VCaP (cell line): ENCODE measurements around the gene ANTXR1.

Experiments
- H3K27ac ChIP-seq: fragments of 450-650 bp; 2 replicates; pipeline ENCODE4 v1.5.1; 2017
- TF ChIP-seq, protein P1 (sequence below): fragments of 450-650 bp; conservative IDR thresholded peaks from 2 replicates; pipeline ENCODE4 v1.5.1; 2017; ENCODE audit warnings: mild to moderate bottlenecking, moderate library complexity

The ANTXR1 gene

DNA sequence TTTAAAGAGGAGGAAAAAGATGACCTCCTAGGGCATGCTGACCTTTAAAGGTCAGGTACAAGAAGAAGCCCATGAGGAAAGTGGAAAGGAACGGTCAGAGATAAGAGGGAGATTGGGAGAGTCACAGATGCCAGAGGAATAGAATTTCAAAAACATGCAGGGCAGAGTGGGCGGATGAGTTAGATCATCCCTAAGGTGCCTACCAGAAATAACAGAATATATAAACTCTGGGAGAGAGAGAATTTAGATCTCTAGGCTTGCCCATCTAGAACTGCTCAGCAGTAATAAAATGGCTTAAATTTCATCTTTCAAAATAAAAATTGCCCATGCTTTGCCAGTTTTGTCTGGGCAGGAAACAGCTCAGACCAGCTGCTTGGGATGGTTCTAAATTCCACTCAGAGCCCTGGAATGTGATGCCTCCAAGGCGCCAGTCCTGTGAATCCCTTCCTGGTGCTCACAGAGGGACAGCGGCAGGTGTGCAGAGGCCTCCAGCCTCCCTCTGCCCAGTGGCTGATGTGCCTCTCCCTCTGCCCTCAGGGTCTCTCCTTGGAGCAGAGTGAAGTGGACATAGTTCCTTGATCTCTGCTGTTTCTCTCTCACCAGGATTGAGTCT is 130.9 kb downstream of the ANTXR1 start:
- TF ChIP-seq, protein P1, sequence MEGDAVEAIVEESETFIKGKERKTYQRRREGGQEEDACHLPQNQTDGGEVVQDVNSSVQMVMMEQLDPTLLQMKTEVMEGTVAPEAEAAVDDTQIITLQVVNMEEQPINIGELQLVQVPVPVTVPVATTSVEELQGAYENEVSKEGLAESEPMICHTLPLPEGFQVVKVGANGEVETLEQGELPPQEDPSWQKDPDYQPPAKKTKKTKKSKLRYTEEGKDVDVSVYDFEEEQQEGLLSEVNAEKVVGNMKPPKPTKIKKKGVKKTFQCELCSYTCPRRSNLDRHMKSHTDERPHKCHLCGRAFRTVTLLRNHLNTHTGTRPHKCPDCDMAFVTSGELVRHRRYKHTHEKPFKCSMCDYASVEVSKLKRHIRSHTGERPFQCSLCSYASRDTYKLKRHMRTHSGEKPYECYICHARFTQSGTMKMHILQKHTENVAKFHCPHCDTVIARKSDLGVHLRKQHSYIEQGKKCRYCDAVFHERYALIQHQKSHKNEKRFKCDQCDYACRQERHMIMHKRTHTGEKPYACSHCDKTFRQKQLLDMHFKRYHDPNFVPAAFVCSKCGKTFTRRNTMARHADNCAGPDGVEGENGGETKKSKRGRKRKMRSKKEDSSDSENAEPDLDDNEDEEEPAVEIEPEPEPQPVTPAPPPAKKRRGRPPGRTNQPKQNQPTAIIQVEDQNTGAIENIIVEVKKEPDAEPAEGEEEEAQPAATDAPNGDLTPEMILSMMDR, result no peak
- H3K27ac ChIP-seq, result no peak overlapping the region

DNA sequence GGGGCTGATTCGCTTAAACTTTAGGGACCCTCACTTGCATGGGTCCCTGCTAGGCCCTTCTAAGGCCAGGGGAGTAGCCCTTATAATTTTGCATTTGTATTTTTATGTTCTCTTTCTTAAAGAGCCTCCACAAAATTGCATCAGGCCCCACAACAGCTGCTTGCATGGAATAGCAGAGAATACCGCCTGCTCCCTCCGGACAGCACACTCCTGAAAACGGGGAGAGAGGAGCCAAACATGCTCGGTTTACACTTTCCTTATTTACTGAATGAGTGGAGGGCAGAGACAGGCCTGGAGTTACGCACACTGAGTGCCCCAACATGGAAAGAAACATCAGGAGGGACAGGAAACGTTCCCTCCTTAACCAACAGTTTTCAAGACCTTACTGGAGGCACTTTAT is 132.2 kb downstream of the ANTXR1 start:
- TF ChIP-seq, protein P1, result no peak
- H3K27ac ChIP-seq, result no peak overlapping the region

DNA sequence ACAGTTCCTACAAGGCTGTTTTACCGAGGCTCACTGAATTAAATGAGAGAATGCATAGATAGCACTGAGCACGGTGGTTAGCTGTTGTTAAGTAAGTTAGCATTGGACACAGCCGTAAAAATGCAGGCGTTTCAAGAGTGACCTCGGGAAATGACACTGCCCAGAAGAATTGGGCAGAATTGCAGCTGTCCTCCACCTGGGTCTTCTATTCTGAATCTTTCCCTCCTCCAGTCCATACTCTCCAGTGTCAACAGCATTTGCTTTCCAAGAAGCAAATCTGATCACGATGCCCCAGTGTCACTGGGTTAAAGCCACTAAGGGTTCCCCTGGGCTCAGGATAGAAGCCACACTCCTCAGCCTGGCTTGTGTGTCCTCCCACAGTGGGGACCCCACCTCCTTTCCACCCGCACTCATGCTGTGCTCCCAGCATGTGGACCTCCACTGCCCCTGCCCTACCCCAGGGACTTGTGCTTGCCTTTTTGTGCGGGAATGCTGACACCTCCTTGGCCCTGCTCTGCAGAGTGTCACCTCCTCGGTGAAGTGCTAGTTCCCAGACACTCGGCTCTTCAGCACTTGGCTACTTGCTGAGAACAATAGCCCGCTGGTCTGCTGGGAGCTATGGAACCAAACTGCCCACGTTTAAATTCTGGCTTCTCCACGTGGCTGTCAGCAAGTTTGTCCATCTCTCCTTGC is 135.0 kb downstream of the ANTXR1 start:
- no peak overlapping the region for H3K27ac ChIP-seq
- TF ChIP-seq, protein P1, result no peak

DNA sequence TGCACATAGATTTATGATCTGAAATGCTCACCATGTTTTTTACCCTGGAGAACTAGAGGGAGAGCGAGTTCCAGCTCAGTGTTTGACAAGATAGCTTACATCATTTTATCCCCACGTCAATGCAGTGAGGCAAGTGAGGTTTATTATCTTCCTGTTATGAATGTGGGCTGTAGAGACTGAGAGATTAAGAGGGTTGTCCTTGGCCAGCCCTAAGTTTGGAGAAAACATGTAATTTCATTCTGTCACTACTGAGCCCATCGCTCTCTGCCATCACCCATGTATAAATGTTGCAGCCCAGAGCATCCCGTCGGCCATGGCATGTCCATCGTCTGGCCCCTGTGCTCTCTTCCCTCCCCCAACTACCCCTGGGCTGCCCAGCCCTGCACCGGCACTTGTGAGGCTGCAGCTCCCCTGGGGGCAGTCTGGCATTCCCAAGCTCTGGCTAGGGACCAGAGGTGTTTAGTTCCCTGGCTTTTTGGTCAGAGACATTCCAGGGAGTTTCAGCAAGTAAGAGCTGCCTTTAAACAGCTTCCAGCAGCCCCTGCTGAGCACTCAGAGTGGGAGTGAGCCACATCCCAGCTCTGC is 136.7 kb downstream of the ANTXR1 start:
- H3K27ac ChIP-seq, result no peak overlapping the region
- TF ChIP-seq, protein P1, result no peak

GRCh38 chr2:69151931-69152330 is 139.0 kb downstream of the ANTXR1 start:
- TF ChIP-seq, protein P1, result no peak

DNA sequence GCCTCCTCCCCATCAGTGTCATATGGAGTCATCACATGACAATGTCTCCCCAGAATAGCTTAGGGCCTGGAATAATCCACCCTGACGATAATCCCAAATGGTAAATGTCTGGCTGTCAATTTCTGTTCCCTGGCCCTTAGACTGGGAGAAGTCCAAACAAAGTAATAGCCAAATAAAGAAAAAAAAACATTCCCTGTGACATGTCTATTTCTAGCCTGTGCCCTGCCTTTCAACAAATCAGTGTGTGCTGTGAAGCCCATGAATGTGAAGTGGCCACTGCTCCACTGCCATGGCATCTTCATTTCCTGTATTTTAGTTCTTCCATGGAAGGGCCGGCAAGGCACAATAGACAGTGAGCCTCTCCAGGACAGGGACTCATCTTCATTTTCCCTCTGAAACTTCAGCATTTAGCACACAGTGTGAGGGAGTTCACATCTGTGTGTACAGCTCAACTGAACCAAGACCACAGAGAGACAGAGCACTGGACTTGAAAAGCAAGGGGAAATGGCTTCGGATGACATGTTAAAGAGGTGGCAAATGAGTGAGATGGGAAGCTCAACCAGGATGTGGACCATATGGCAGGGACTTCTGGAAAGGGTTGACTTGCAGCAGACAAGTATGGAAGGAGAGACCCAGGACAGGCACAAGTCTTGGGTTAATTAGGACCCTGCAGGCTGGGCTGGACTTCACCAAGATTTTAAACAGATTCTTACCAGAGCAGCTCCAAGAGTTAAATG is 140.0 kb downstream of the ANTXR1 start:
- no peak overlapping the region for H3K27ac ChIP-seq
- TF ChIP-seq, protein P1, result no peak

More at GRCh38 chr2:69151931-69152330, 139.0 kb downstream of the ANTXR1 start:
- H3K27ac ChIP-seq, result no peak overlapping the region

DNA sequence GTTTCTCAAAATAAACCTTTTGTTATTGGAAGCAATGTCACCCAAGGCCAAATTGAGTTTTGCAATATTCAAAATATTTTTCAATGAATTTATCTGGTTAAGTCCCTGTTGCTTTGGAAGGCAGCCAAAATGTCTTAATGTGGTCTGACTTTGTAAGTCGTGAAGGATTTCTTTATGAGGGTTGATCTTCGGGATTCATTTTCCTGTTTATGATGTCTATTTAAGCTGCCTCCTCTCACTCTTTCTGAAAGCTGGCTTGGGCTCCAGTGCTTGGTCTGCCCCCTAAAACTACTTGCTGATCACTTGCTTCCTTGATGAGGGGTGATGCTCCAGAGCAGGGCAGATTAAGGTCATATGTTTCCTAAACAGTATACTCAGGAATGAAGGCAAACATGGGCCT is 141.1 kb downstream of the ANTXR1 start:
- TF ChIP-seq, protein P1, result no peak
- H3K27ac ChIP-seq, result no peak overlapping the region
